Stomach (tissue), 9 donors: Measurements from ENCODE around the gene ULK4. TPM values are rescaled to one million over a fixed set of nuclear protein-coding genes. Genes with fewer than 3 reads are reported as not detected.

Source experiments
- DNase-seq, 2 donors: peaks; one replicate each; pipeline versions ENCODE4 v3.0.0 to v3.0.0-alpha.2; 2013 to 2019
- H3K27ac ChIP-seq, 5 donors: fragments of 200-600 bp in 4 of 5; sonication (generic) in 4 of 5; one replicate each; pipeline ENCODE4 v1.5.1; 2013 to 2019; ENCODE audit warnings: mild to moderate bottlenecking in 1 of 5, moderate library complexity in 1 of 5
- H3K27me3 ChIP-seq, 3 donors: fragments of 200-600 bp; sonication (generic); one replicate each; pipeline ENCODE4 v1.5.1; 2017 to 2019; ENCODE audit warnings: mixed run types in 1 of 3
- H3K36me3 ChIP-seq, 4 donors: fragments of 200-600 bp; sonication (generic); 1 replicate in 3 of 4; 2 replicates in 1 of 4; pipeline ENCODE4 v1.5.1; 2016 to 2019
- H3K4me1 ChIP-seq, 4 donors: fragments of 200-600 bp; sonication (generic); one replicate each; pipeline ENCODE4 v1.5.1; 2016 to 2019
- H3K4me3 ChIP-seq, 4 donors: fragments of 200-600 bp; sonication (generic) in 3 of 4; one replicate each; pipeline ENCODE4 v1.5.1; 2016 to 2019; ENCODE audit warnings: mild to moderate bottlenecking in 1 of 4
- H3K9me3 ChIP-seq, 4 donors: fragments of 200-600 bp; sonication (generic); one replicate each; pipeline ENCODE4 v1.5.1; 2016 to 2019
- EP300 ChIP-seq: sonication (generic); formaldehyde crosslinking; IDR thresholded peaks from one replicate; pipeline ENCODE4 v1.6.1; 2017; ENCODE audit warnings: antibody characterized with exemption
- POLR2A ChIP-seq, 4 donors: fragments of 450-650 bp; IDR thresholded peaks; one replicate each; pipeline ENCODE4 v1.6.1; 2016; ENCODE audit warnings: antibody characterized with exemption in 4 of 4, control low read depth in 2 of 4, mild to moderate bottlenecking in 1 of 4, moderate library complexity in 1 of 4
- POLR2AphosphoS5 ChIP-seq, 3 donors: sonication (generic); formaldehyde crosslinking; IDR thresholded peaks; one replicate each; pipeline ENCODE4 v1.6.1; 2016; ENCODE audit warnings: antibody characterized with exemption in 3 of 3
- WGBS, 5 donors: extraction: QIAGEN DNeasy Blood & Tissue Kit in 3 of 5; methylation state at CpG; one replicate each; pipeline versions ENCODE4 v1.1.5 to v1.1.7; 2013 to 2018; 5-methylcytosine and 5-hydroxymethylcytosine counted together
- intact Hi-C: fragments of 100-400 bp; cut with DNase I; formaldehyde crosslinking; loops from one replicate; pipeline ENCODE4 v1.15.1; 2023; ENCODE audit warnings: low total_unique reads
- polyA plus RNA-seq, 3 donors: library from polyadenylated mRNA; stranded (reverse); fragments of 200-250 nt; gene quantifications; one replicate each; pipeline ENCODE4 v1.2.3, GENCODE V29; 2013
- total RNA-seq, 5 donors: library from RNA; depleted of rRNA; stranded (reverse); fragments of >200 nt; gene quantifications; one replicate each; pipeline versions ENCODE4 v1.1.0 to v1.2.3, GENCODE V29; 2014 to 2016
- TF ChIP-seq, protein P1 (sequence below), 7 experiments: fragments of 450-650 bp in 4 of 7; fragments of 200-600 bp in 3 of 7; sonication (generic) in 3 of 7; IDR thresholded peaks; one replicate each; pipeline ENCODE4 v1.5.1; 2016 to 2019; ENCODE audit warnings: antibody characterized with exemption in 7 of 7, control low read depth in 2 of 7, mild to moderate bottlenecking in 1 of 7
- donor health status: healthy with polysubstance abuse.
- donor health status: Bipolar disorder and iron deficiency.
- donor health status: healthy.

ULK4 gene
- total and polyA plus RNA-seq, 8 donors, result 1.6 to 150 (median 7.4) TPM

DNA sequence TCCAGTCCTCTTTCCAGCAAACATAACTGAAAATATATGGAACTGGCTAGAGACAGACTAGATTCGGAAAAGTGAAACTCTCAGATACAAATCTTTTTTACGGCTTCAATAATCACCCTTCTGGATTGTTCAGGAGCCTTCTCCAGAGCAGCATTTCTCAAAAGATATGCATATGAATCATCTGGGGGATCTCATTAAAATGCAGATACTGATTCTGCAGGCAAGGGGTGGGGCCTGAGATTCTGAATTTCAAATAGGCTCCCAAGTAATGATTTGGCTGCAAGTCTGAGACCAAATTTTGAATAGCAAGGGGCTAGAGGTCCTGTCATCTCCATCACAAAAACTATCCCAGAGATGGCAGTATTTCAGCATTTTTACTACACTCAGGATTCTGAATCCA lies 597.2 kb downstream of the ULK4 start:
- Histone ChIP-seq H3K4me3 (no peak overlapping the region), H3K4me1 (peaks cover 0 to 14% (median 9%) of the 10 kb centered on the region in 4 donors), H3K27me3 (no peaks in the 10 kb centered on the region), H3K9me3 (no peaks in the 10 kb centered on the region), H3K27ac (no peak overlapping the region), H3K36me3 (no peaks in the 10 kb centered on the region)
- 29 to 66% (median 43%) methylated on average over 2 of the region's 2 CpGs for WGBS, 5 donors
- DNase-seq, result no peak
- intact Hi-C loops, result no loop called here
- TF ChIP-seq POLR2A (IDR thresholded peaks at IDR 0.05) (no peak), POLR2AphosphoS5 (IDR thresholded peaks at IDR 0.05) (no peak), EP300 (no peak)
- TF ChIP-seq, protein P1, sequence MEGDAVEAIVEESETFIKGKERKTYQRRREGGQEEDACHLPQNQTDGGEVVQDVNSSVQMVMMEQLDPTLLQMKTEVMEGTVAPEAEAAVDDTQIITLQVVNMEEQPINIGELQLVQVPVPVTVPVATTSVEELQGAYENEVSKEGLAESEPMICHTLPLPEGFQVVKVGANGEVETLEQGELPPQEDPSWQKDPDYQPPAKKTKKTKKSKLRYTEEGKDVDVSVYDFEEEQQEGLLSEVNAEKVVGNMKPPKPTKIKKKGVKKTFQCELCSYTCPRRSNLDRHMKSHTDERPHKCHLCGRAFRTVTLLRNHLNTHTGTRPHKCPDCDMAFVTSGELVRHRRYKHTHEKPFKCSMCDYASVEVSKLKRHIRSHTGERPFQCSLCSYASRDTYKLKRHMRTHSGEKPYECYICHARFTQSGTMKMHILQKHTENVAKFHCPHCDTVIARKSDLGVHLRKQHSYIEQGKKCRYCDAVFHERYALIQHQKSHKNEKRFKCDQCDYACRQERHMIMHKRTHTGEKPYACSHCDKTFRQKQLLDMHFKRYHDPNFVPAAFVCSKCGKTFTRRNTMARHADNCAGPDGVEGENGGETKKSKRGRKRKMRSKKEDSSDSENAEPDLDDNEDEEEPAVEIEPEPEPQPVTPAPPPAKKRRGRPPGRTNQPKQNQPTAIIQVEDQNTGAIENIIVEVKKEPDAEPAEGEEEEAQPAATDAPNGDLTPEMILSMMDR (IDR thresholded peaks at IDR 0.05), result no peak

GRCh38 chr3:41363830-41364523 lies 597.9 kb downstream of the ULK4 start:
- WGBS, 5 donors, result 50 to 68% (median 68%) methylated on average over 4 of the region's 4 CpGs
- no peak overlapping the region for H3K27ac ChIP-seq
- DNase-seq, result peak in 1 of 2 donors; percentile 55
- H3K4me3 ChIP-seq, result no peak overlapping the region
- no peaks in the 10 kb centered on the region for H3K36me3 ChIP-seq
- no peaks in the 10 kb centered on the region for H3K27me3 ChIP-seq
- TF ChIP-seq EP300 (no peak), POLR2A (IDR thresholded peaks at IDR 0.05) (no peak), POLR2AphosphoS5 (IDR thresholded peaks at IDR 0.05) (no peak)
- TF ChIP-seq, protein P1 (IDR thresholded peaks at IDR 0.05), result no peak
- H3K4me1 ChIP-seq, result peaks cover 0 to 14% (median 9%) of the 10 kb centered on the region in 4 donors
- H3K9me3 ChIP-seq, result no peaks in the 10 kb centered on the region
- intact Hi-C loops, result no loop called here

GRCh38 chr3:41362638-41363559 lies 599.0 kb downstream of the ULK4 start:
- TF ChIP-seq, protein P1 (IDR thresholded peaks at IDR 0.05), result no peak
- TF ChIP-seq POLR2AphosphoS5 (IDR thresholded peaks at IDR 0.05), result no peak
- TF ChIP-seq EP300, result no peak
- no peak overlapping the region for H3K27ac ChIP-seq

DNA sequence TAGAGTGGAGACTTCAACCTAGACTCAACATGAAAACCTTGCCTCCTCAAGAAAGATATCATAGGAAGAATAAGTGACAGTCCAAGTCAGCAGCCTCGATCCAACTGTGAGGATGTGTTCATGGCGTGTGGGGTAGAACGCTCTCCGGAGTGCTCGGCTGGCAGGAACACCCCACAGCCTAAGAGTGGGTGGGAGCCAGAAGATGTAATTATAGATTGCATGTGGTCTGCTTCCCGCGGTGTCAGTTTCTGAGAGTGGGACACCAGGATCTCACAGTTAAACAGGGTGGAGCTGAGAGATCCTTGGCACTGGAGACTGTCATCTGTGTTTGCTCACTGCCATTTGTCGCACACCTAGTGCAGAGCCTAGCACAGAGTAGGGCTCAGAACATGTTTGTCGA lies 604.6 kb downstream of the ULK4 start:
- TF ChIP-seq, protein P1 (IDR thresholded peaks at IDR 0.05), result no peak
- no peak for TF ChIP-seq EP300
- no peak for TF ChIP-seq POLR2AphosphoS5 (IDR thresholded peaks at IDR 0.05)
- no peak for TF ChIP-seq POLR2A (IDR thresholded peaks at IDR 0.05)
- intact Hi-C loops, result no loop called here
- WGBS, 5 donors, result 83 to 96% (median 90%) methylated on average over 9 of the region's 9 CpGs

More at GRCh38 chr3:41362638-41363559, 599.0 kb downstream of the ULK4 start:
- no peaks in the 10 kb centered on the region for H3K36me3 ChIP-seq
- H3K4me1 ChIP-seq, result peaks cover 0 to 14% (median 9%) of the 10 kb centered on the region in 4 donors
- no peaks in the 10 kb centered on the region for H3K27me3 ChIP-seq
- peak in 1 of 2 donors; percentile 50 for DNase-seq
- intact Hi-C loops, result no loop called here
- no peaks in the 10 kb centered on the region for H3K9me3 ChIP-seq
- WGBS, 5 donors, result 55 to 71% (median 68%) methylated on average over 5 of the region's 5 CpGs
- no peak overlapping the region for H3K4me3 ChIP-seq

More for the DNA sequence above, 604.6 kb downstream of the ULK4 start:
- Histone ChIP-seq H3K9me3 (no peaks in the 10 kb centered on the region), H3K27ac (no peak overlapping the region), H3K4me1 (no peaks in the 10 kb centered on the region), H3K27me3 (no peaks in the 10 kb centered on the region), H3K4me3 (no peak overlapping the region), H3K36me3 (no peaks in the 10 kb centered on the region)
- DNase-seq, result no peak
